NCI-H2081 (cell line): Measurements from ENCODE around the gene KANTR.
"Not testable (repeated sequence)": the region's sequence is repeated elsewhere in the genome, so short reads cannot be mapped to it uniquely, and the experiment has no call there.

ENCODE experiments used
- DNase-seq, 2 experiments: peaks; one replicate each; lab custom pipeline; 2025; lab: John Stamatoyannopoulos, UW

KANTR gene

GRCh38 chrX:53128097-53128749 is 34.3 kb downstream of the KANTR start:
- no peak for DNase-seq

- DNase-seq, result no peak
Measured at GRCh38 chrX:53133400-53133799, 39.5 kb downstream of the KANTR start.

GRCh38 chrX:53135581-53135980 is 41.6 kb downstream of the KANTR start:
- no peak for DNase-seq

GRCh38 chrX:53153581-53153980 is 59.6 kb downstream of the KANTR start:
- DNase-seq, result no peak

- no peak for DNase-seq
Measured at GRCh38 chrX:53155512-53156206, 61.7 kb downstream of the KANTR start.

- no peak for DNase-seq
Measured at GRCh38 chrX:53156207-53156596, 62.3 kb downstream of the KANTR start.

- DNase-seq, result no peak
Measured at GRCh38 chrX:53159184-53159583, 65.2 kb downstream of the KANTR start.

GRCh38 chrX:53160297-53160983 is 66.5 kb downstream of the KANTR start:
- DNase-seq, result no peak

GRCh38 chrX:53163436-53163835 is 69.5 kb downstream of the KANTR start:
- DNase-seq, result no peak

GRCh38 chrX:53164566-53164965 is 70.6 kb downstream of the KANTR start:
- not testable (repeated sequence) for DNase-seq

GRCh38 chrX:53166103-53166502 is 72.2 kb downstream of the KANTR start:
- DNase-seq, result no peak

- DNase-seq, result no peak
Measured at GRCh38 chrX:53171356-53171755, 77.4 kb downstream of the KANTR start.
